NB4 (cell line): ENCODE results near the gene PTK6.

Experiments
- DNase-seq: peaks from one replicate; pipeline ENCODE4 v3.0.0; 2010; ENCODE audit warnings: low read depth
- H3K4me3 ChIP-seq: one replicate; pipeline ENCODE4 v1.5.1; 2011; ENCODE audit warnings: mild to moderate bottlenecking, low read depth, low read length, moderate library complexity
- CTCF ChIP-seq: IDR thresholded peaks from one replicate; pipeline ENCODE4 v1.5.1; 2012; ENCODE audit warnings: low read depth, low read length
- MAX ChIP-seq: IDR thresholded peaks from 2 replicates; pipeline ENCODE4 v1.6.1; 2011; ENCODE audit warnings: low read depth, low read length
- MYC ChIP-seq: IDR thresholded peaks from 2 replicates; pipeline ENCODE4 v1.6.1; 2011; ENCODE audit warnings: low read depth, low read length
- POLR2A ChIP-seq: IDR thresholded peaks from 2 replicates; pipeline ENCODE4 v1.6.1; 2011; ENCODE audit warnings: mild to moderate bottlenecking; ENCODE audit not compliant: insufficient read length; ENCODE audit errors: extremely low read depth

The PTK6 gene

GRCh38 chr20:63579017-63579694 is 42.0 kb upstream of the PTK6 start:
- peak; percentile 71 for DNase-seq
- H3K4me3 ChIP-seq, result no peak overlapping the region
- peak; percentile 58; the same call in 1 of the 2 replicates for TF ChIP-seq MAX
- peak; percentile 2 for TF ChIP-seq CTCF
- TF ChIP-seq POLR2A, result no peak
- TF ChIP-seq MYC, result peak; percentile 81

GRCh38 chr20:63578224-63579016 is 41.2 kb upstream of the PTK6 start:
- TF ChIP-seq POLR2A (no peak), MAX (no peak), MYC (no peak), CTCF (no peak)
- no peak for DNase-seq
- no peak overlapping the region for H3K4me3 ChIP-seq

GRCh38 chr20:63577317-63577894 is 40.2 kb upstream of the PTK6 start:
- TF ChIP-seq POLR2A (no peak), MYC (no peak), MAX (no peak), CTCF (no peak)
- H3K4me3 ChIP-seq, result no peak overlapping the region
- DNase-seq, result no peak

GRCh38 chr20:63576311-63576710 is 39.1 kb upstream of the PTK6 start:
- H3K4me3 ChIP-seq, result no peak overlapping the region
- DNase-seq, result no peak
- TF ChIP-seq CTCF (no peak), POLR2A (no peak), MAX (no peak), MYC (no peak)

- DNase-seq, result peak; percentile 44
- no peak for TF ChIP-seq CTCF
- TF ChIP-seq MYC, result no peak
- no peak for TF ChIP-seq POLR2A
- TF ChIP-seq MAX, result no peak
- no peak overlapping the region for H3K4me3 ChIP-seq
Measured at GRCh38 chr20:63574829-63575743, 37.9 kb upstream of the PTK6 start.
